HG03342 (cell line): ENCODE measurements around the gene AUH.

ENCODE experiments used
- ATAC-seq: cut with Tn5 transposase; IDR thresholded peaks from one replicate; pipeline ENCODE4 v1.9.1; 2021; ENCODE audit warnings: mild to moderate bottlenecking, moderate library complexity; ENCODE audit not compliant: unreplicated experiment

The AUH gene

DNA sequence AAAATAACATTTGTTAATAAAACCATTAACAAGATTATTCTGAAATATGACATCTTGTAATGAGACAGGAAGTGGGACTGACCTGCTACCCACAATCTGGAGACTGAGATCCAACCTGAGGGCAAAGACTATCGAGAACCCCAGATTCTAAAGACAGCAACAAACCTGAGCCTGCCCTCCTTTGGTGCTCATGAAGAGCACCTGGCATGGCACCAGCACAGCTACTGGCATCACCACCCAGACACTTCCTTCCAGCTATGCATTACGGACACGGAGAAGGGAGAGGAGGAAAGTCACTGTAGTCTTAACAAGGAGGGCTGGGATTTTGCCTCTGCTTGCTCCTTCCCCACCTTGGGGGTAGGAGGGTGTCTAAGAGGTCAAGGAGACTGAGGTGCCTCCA lies 105.5 kb downstream of the AUH start:
- ATAC-seq = no peak

DNA sequence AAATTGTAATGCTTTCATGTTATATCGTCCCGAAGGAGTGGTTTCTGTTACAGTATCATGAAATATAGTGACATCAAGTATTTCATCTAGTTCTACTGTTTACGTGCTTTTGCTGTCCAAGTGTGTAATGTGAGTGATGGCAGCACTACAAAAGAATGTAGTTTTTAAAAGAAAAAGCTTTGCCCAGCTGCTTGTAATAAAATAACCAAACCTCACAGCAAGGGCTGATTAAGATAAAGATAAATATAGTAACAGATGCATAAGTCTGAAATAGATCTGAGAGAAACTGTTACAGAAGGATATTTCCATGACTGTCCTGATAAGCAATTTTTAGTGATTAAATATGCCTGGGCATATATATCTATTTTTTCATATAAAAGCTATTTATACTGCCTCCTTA lies 106.4 kb downstream of the AUH start:
- ATAC-seq = no peak

DNA sequence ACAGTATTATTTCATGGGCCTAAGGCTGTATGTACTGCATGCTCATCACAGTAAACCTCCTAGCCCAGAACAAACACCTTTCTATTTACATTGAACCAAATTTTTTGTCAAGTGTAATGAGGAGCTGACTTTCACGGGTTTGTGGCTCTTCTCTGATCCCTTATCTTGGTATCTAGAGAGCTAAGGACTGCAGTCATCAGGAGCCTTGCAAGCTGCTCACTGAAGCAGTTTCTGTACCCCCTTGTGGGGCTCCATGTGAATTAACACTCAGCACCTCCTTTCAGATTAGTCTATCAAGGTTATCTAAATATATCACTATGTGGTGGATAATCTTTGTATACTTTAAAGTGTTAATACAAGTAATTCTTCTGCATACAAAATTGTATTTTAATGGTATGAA lies 108.2 kb downstream of the AUH start:
- no peak for ATAC-seq

DNA sequence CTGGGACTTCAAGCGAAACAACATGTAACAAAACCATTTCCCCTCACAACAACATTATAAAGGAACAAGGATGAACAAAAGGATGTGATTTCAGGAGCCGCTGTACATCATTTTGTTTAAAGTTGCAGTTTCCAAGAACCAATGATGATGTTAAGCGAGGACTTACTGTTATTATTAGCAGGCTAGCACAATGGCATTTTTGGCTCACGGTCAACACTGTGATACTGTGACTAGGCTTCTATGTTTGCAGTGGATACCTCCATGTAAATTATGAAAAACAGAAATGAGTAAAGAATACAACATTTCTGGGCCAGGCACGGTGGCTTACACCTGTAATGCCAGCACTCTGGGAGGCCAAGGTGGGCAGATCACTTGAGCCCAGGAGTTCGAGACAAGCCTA lies 113.0 kb downstream of the AUH start:
- no peak for ATAC-seq

DNA sequence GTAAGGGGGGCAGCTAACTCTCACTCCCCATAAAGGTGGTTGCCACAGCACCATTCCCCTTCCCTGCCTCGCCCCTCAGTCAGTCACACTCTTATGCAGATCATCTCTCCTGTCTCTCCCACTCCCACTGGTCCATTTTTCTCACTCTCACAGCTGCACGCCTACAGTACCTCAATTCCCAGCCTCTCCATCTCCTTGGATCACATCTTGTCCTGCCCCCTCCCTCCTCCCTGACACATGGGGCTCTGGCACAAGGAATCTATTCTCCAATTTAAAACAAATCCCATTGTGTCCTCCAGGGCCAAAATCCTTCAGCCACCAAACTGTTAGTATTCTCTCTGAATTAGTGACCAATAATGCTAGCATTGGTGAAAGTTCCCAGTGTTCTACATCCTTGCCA lies 114.4 kb downstream of the AUH start:
- ATAC-seq = no peak

DNA sequence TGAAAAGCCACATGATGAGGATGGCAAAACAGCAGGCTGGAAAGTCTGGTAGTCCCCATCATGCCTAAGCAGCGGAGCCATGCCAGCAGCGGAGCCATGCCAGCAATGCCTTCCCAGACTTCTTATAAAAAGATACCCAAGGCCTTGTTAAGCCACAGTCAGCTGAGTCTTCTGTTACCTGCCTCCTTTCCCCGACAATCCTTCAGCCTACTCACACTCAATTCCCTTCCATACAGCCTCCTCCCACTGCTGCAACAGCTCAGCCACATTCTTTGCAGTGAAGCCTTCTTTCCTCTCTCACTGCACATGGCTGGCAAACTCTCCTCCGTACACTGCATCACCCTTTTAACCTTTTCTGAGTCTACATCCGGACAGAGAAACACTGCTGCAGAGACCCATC lies 114.9 kb downstream of the AUH start:
- ATAC-seq = no peak

DNA sequence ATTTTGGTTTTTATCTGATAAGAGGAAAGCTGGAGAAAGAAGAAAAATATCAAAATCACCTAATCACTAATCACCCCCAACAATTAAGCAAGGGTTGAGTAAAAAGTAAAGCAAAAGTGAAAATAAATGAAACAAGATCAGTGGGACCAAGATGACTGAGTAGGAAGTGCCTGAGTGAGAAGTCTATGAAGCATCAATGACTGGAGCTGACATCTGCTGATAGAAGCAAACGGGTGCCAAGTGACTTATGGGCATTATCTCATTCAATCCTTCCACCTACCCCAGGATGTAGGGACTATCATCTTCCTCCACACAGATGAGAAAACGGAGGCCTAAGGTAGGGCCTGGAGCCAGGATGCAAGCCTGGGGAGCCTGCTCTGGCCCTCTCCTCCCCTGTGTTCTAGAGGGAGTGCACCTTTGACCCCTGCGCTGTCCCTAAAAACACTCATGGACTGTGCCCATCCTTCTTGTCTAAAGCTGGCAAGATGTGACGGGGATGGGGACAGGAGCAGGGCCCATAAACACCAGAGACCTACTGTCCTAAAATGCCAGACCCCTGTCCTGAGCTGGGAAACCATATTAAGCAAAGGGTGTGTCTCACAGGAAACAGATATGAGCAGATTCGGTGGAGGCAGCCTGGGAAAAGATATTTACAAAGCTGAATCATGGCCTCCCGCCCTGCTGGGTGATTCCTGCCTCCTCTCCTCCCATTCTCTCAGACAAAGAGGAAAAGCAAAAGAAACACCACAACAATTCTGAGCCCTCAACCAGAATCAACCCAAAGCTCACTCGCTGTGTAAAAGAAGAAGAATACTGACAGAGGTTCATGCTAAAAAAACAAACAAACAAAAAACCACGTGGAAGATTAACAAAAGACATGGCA lies 116.0 kb downstream of the AUH start:
- ATAC-seq = no peak

DNA sequence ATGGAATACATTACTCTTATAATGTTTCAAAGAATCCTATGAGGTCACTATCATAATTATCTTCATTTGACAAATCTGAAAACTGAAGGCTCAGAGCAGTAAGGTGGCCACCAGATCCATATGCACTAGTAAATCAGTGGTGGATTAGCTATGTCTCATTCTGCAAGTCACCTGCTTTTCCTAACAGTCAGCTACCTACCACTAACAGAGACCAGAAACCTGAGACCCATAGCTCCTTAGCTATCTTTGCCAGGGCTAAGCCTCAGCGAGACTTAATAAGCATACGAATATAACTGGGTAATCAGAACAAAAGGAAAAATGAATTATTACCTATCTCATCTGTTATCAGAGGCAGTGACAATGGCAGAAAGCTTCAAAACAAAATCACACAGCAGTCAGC lies 118.7 kb downstream of the AUH start:
- ATAC-seq = no peak

DNA sequence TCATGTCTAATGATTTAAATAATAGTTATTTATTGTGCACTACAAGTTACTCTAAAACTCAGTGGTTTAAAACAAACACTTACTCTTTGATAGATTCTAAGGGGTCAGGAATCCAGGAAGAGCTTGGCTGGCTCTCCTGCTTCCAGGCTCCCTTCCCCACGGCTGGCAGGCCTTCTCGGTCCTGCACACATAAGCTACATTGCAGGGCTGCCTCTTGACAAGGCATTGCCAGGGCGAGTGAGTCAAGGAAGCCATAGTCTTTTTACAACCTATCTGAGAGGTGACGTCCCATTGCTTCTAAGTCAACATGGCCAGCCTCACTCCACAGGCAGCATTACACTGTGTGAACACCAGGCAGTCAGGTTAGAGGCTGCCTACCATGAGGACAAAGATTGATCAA lies 119.8 kb downstream of the AUH start:
- no peak for ATAC-seq

DNA sequence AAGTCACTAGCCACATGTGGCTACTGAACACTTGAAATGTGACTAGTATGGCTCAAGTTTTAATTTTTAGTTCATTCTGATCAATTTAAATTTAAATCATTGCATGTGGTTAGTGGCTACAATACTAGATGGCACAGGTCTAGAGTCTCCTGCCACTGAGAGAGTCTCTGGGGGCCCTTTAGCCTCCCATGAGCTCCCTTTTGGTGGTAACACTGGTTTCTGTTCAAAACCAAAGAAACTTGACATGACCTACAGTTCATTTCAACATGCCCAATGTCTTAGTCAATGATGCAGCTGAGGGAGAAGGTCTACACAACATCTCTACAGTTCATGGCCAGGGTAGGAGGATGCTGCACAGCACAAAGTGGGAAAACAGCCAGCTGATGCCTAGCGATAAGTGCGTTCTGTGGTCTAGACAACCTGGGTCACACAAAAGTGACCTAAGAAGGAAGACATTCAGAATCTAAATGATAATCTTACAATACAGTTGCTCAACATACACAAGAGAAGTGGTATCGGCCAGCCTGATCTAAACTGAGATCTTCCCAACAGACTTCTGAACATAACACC lies 121.0 kb downstream of the AUH start:
- ATAC-seq = no peak

DNA sequence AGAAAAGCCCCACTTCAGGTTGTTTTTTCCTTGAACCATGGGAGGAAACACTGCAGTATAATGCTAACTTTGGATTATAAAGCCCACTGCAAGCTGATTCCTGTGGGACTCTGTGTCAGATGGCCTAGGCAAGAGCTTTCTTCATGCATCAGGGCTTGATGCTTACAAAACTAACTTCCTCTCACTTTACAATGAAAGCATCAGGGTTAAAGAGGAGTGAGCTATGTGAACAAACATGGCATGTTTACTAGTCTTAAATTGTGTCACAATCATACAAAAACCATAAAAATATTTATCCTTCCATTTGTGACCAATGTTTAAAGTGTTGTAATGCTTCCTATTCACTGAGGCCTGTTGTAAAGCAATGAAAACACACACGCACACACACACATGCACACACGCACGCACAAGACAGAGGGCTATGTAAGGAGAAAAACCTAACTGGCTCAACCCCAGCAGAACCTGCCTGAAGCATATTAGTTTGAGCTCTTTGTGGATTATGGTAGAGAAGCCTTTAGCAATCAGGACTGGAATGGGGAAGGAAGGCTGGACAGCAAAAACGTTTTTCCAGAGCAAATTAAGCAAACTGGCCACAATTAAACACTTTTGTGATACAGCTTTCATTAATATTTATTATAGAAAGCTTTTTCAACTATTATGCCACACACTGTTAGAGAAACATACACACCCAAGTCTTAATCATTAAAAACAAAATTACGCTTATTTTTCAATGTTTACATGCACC lies 122.2 kb downstream of the AUH start:
- no peak for ATAC-seq

DNA sequence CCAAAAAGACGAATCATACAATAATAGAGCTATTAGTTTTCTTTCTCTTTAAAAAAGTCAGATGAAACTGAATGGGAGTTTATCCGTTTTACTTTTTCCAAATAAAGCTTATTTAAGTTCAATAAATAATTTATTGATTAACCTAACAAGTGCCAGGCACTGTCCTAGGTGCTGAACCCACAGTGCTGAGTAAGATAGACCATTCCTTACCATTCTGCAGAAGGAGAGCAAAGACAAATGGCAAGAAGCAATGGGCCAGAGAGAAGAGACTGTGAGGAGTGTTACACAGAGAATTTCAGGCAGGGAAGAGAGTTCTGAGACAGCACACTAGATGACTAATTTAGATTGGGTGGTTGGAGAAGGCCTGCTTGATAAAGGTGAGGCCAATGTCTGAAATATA lies 127.2 kb downstream of the AUH start:
- no peak for ATAC-seq

DNA sequence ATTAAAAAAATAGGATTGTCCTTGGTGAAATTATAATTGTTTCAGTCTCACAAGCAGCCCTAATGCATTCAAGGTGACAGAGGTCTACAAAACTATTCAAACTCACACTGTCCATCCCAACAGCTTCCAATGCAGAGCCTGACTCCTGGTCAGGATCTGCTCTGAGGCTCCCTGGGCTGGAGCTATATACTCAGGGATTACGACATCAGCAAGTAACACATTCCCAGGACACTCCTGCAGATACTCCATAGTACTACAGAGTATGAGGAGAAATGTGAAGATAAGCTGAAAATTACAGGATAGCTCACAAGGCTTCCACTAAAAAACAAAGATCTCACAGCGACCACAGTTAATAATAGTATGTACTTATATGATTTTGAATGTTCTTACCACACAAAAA lies 130.1 kb downstream of the AUH start:
- no peak for ATAC-seq

DNA sequence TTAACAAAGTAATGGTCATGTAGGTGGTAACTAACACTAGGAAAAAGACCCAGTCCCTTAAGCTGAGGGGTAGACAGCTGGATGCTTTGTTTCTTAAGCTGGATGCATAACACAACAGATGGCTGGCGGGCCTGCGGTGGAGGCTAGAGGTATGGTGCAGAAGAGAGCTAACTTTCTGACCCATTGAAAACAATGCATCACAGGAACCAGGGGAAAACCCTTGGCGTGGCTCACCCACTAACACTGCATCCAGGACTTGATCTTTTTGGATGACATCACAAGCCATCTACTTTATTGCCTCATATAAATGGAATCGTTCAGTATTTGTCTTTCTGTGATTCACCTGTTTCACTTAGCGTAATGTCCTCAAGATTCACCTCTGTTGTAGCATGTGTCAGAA lies 138.7 kb downstream of the AUH start:
- ATAC-seq = no peak

DNA sequence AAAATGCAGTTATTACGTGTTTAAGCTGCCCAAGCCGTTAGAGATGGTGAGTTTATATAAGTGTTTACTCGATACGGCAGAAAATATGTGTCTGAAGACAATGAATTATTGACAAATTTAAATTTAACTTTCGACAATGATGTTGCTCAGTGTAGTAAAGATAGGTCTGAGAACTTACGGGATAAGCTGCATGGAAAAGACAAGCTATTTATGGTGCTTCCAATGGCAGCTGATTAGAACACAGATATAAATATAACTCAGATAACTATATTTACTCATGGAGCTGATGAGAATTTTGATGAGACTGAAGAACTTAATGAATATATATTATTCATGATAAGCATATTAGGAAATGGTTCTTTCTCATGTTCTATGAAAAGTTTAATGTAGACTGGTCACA lies 139.3 kb downstream of the AUH start:
- ATAC-seq = no peak

DNA sequence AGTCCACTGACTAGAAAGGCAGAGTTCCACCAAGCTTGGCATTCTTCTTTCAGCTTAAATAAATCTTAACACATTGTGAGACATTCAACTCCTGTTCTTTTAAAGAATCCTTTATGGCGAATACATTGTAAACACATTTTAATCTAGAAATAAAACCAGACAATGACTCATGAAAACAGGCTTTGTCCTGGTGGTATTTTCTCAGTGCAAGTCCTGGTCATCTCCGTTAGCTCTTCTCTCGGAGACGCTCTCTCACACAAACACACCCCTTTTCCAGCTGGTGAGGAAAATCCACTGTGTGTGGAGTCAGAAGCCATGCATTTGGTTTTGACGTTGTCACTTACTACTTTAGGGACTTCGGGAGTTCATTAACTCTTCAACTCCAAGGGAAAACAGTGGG lies 140.4 kb downstream of the AUH start:
- ATAC-seq = no peak

DNA sequence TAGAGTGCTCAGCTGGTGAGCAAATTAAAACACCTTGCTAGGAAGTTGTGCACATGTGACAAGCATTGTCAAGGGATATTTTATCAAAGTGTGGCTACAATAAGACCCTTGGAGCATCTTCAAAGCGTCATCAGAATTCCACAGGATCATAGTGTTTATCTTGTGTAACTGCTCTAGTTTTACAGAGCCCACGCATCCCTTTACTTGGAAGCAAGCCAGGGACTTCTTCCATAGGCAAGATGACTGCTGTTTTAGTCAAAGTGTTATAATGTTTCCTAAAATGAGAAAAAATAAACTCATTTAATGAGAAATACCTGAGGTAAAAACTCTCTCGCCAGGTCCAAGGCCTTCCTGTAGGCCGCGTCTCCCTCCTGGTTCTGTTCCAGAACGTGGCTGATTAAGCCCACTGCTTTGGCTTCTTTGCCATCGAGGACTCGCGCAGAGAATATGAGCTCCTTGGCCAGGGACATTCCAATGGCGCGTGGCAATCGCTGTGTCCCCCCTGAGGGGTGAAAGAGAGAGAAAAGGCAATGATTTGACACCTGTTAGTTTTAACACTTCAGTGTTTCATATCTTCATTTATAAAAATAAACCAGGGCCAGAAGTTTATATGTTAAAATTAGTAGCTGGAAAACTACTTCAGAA lies 141.1 kb downstream of the AUH start:
- no peak for ATAC-seq

DNA sequence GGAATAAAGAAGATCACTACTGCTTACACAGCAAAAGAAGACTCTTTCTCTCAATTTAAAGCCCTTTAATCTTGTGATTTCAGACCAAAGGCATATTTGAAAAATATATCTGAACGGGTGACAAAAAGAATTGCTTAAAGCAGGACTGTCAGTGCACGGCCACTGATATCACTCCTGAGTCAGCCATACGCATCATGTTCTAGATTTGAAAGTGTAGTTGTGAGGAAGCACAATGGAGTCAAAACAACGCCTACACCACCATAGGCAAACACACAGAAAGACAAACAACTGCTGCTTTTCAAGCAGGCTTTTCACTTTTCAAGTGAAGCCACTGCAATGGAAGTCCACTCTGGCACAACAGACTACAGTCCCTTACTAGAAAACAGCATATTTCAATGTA lies 141.7 kb downstream of the AUH start:
- ATAC-seq = no peak

DNA sequence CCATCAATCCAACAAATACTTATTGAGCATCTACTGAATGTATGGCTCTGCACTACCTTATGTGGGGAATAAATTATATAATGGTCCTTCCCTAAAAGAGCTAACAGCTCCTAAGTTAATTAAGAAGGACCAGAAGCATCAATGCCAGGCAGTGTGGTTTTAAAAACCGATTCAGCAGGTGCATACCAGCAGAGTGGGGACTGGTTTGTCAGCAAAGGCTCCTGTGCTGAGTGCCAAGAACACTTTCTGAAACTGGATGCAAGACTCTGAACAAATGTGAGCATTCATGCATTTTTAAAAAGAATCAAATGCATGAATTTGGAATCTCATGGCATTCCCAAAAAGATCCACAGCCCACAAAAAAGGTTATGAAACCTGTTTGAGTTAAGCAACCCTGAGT lies 142.2 kb downstream of the AUH start:
- no peak for ATAC-seq

DNA sequence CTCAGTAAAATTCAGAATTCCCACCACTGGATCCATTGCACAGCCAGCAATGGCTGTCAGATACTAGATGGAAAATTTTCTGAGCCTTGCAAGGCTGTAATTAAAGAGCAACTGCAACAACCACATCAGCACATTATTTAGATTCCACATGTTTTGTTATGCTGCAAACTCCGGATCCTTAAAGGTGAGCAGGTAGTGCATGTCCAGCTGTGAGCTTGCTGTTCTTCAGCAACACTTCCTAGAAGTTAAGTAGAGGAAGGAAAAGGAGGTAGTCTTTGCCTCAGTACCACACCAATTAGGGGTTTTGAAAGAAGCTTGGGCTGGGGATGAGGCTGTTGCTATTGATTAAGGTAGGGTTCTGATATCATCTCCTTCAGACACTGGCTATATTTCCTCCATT lies 144.3 kb downstream of the AUH start:
- ATAC-seq = no peak

DNA sequence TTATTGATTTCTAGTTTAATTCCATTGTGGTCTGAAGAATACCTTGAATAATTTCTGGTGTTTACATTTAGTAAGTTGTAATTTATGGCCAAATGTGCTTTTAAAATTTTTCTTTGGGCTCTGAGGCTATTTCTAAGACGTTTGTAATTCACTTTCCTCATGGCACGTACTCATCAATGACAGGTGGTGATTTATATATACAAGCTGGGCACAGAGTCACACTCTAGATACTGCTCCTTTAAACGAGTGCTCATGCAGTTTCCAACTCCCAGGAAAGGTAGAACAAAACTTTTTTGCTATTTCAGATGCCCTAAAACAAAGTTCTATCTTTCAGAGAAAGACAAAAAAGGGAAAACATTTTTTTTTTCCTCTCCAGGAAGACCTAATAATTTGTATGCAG lies 146.9 kb downstream of the AUH start:
- no peak for ATAC-seq

DNA sequence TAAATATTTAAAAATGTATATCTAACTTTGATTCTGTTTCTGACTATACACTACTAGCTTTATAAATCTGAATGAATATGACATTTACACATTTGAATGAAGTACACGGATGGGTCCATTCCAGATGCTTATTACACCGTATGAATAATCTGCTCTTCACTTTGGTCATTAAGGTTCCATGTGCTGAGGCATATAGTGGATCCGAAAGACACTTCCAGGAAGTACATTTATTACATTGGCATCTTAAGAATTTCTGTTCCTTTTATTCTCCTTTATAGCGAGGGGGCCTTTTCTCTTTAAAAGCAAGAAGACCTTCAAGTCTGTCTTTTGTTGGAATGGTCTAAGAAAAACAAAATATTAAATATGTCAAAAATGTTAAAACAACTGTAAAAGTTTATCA lies 147.6 kb downstream of the AUH start:
- ATAC-seq = no peak
